SK-MEL-5 (cell line): ENCODE results near the gene FCN1. TPM values are rescaled to one million over a fixed set of nuclear protein-coding genes. Genes with fewer than 3 reads are reported as not detected.
"Not testable (repeated sequence)": the region's sequence is repeated elsewhere in the genome, so short reads cannot be mapped to it uniquely, and the experiment has no call there.

Experiments used
- DNase-seq: peaks from one replicate; pipeline ENCODE4 v3.0.0-alpha.2; 2016; ENCODE audit warnings: low read depth, low spot score
- in situ Hi-C: cut with HindIII; loops from 2 replicates; pipeline ENCODE4 v1.10.0; 2016; ENCODE audit warnings: low sequenced_read_pairs, high pct_unique_total_duplicates, low pct_unique_long_range_greater_than_20kb
- total RNA-seq: library from RNA; depleted of rRNA; stranded (reverse); fragments of >200 nt; shearing (Covaris generic); gene quantifications from 2 replicates; pipeline ENCODE4 v1.2.3, GENCODE V29; 2014

The FCN1 gene
- total RNA-seq, 1 experiment from 2014 or later, result not detected

DNA sequence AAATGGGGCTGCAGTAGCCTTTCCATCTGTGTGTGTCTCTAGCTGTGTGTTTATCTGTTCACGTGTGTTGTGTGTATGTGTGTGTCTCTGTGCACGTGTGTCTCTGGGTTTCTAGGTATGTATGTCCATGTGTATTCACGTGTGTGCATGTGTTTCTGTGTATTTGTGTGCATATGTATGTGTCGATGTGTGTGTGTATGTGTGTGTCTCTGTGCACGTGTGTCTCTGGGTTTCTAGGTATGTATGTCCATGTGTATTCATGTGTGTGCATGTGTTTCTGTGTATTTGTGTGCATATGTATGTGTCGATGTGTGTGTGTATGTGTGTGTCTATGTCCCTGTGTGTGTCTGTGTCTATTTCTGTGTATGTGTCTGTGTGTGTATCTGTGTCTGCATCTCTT, 38.7 kb upstream of the FCN1 start:
- in situ Hi-C loops, DNase-seq: not testable (repeated sequence)

DNA sequence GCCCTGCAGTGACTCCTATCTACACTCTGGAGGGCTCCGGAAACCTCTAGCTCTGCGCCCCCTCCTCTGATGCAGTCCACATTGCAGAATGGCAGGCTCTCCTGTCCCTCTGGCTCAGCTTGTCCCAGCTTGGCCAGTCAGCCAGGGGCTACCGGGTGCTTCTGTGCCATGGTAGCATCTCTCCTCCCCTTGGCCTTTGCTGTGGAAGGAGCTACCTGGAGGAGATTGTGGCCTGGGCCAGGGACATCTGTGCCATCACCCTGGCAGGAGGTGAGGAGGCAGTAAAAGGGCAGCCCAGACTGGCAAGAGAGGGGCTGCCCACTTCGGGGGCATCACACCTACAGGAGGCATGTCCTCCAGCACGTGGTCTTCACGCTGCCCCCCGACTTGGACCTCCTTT, 38.1 kb upstream of the FCN1 start:
- no peak for DNase-seq
- in situ Hi-C loops, result no loop called here

DNA sequence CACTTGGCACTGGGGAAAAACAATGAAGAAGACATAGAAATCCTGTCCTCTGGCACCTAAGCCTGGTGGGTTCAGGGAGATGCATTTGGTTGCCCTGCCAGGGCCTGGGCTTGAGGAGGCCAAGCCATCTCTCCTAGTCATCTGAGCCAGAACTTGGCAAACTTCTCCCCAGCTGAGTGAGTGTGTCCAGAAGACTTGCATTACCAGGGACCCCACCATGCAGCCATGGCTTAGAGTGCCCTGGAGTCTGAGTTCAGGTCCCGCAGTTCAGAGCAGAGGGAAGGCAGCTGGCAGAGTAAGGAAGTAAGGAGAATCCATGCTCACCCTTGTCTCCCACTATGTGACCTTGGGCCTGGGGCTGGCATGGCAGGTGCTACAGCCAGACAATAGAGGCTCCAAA, 37.4 kb upstream of the FCN1 start:
- DNase-seq, result no peak
- in situ Hi-C loops, result no loop called here

DNA sequence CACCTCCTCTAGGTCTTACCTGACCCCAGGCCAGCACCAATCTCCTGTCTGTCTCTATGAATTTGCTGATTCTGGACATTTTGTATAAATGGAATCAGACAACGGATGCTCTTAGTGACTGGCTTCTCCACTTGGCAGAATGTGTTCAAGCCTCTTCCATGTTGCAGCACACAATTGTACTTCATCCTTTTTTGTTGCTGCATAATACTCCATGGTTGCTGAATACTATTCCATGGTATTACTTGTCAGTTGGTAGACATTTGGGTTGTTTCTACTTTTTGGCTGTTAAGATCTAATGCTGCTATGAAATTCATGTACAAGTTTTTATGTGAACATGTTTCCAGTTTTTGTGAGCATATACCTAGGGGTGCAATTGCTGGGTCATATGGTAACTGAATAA, 34.3 kb upstream of the FCN1 start:
- in situ Hi-C loops, result no loop called here
- no peak for DNase-seq

DNA sequence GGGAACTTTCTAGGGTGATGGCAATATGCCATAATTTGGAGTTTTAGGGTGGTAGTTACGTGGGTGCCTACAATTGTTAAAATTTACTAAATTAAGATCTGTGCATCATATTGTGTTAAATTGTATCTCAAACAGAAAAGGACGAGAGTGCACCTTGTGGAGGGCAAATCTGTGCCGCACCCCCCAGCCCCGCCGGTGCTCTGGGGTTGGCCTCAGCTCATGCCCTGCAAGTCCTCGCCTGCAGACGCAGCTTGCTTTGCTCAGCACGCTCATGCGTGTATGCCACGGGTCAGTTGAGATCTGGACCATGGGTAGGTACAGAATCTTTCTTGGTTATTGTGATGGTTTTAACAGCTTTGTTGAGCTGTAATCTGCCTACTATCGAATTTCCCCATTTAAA, 33.7 kb upstream of the FCN1 start:
- DNase-seq, result no peak
- in situ Hi-C loops, result no loop called here

DNA sequence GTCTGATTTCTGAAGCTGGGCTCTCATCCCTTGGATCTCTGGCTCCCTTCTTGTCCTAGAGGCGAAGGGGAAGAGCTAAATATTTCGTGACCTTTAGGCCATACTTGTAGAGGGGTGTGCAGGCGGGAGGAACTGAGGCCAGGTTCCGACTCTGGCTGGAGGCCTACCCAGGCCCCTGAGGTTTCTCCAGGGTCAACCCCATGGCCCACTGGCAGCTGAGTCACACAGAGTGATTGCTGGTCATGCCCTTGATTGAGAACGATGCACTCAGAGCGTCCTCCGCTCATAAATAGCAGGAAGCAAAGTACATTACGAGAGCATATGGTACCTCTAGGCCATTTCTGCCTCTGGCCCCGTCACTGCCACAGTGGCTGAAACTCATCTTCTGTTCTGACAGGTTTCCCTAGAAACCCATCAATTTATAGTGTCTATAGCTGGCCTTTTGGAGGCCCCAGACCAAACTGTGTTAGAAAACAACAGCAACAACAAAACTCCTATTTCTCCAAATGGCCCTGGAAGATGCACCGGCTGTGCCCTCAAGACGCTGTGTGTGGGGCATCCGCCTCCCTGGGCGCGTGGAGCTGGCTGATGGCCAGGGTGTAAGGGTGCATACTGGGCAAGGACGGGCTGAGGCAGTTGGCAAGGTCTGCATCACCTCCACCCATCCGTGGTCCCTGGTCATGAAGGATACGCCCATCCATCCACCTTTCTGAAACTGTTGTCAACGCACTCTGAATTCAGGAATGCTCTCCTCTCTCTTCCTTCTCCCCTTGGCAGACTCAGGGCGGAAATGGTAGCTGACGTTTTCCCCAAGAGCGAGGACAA, 32.9 kb upstream of the FCN1 start:
- DNase-seq, result no peak
- in situ Hi-C loops, result no loop called here

DNA sequence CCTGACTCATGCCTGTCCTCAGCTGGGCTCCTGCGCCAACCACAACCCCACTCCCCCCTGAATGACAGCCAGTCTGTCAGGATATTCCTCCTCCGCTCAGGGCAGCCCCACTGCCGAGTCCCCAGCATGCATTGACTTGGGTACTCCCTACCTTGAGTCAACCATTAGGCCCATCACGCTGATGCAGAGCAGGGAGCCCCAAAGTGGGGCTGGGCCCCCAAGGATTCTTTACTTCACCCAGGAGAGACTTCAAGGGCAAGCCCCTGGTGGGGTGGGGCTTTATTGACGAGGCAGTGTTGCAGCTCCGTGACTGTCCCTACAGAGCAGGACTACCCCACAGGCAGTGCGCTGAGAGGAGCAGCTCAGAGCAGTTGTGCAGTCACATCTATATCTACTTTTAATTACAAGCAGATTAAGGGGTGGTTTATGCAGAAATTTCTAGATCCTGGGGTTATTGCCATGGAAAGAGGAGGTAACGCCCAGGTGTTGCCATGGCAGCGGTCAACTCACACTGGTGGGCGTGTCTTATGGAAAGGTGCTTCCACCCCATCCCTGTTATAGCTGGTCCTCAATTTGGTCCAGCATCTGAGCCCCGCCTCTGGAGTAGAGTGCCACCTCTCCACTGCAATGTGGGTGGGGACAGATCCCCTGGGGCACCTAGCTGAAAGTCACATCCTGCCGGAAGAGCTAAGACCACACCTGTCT, 32.1 kb upstream of the FCN1 start:
- in situ Hi-C loops, result no loop called here
- no peak for DNase-seq

DNA sequence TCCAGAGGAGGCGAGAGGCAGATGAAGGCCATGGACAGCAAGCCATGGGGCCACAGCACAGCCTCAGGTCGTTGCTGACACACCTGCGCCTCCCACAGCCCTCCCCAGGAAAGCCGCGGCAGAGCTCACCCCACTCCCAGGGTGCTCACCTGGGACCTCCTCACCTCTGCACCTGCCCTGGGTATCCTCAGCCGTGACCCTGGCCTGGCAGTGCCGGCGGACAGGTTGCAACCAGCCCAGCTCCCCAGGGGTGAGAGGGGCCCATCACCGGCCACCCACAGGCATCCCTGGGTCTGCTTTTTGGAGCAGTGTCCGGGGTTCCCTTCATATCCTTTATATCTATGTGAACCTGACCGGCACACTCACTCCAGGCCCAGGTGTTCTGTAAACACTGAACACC, 30.4 kb upstream of the FCN1 start:
- no peak for DNase-seq
- in situ Hi-C loops, result no loop called here

DNA sequence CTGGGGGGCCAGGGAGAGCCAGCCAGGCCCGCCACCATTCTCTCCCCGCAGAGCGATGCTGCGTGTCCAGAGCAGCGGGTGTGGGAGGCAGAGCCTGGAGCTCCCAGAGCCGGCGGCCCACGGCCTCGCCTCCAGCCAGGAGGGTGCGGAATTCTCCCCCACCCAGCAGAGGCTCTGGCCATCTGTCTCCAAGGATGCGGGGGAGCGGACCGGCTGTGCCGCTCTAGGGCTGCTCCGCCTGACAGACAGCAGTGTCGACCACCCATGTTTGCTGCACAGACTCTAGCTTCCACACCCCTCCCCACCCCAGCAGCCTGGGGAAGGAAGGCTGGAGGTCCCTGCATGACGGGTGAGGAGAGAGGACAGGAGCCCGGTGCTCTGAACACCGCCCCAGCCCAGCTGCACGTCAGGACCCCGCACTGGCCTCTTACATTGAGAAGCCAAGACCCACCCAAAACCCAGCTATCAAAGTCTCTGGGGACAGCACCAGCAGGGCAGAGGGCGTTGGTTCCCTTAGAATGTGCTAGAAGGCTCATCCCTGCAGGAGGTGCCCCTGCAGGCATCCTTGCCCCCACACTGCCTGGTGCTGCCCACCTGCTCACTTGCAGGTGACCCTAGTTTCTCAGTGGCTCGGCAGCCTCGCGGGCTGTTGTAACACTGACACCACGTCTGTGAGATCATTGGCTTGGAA, 29.7 kb upstream of the FCN1 start:
- no peak for DNase-seq
- in situ Hi-C loops, result no loop called here

DNA sequence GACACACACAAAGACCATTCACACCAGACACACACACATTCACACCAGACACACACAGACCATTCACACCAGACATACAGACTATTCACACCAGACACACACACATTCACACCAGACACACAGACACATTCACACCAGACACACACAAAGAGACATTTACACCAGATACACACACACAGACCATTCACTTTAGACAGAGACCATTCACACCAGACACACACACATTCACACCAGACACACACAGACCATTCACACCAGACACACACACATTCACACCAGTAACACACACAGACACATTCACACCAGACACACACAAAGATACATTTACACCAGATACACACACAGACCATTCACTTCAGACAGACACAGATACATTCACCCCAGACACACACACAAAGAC, 29.0 kb upstream of the FCN1 start:
- in situ Hi-C loops, result no loop called here
- no peak for DNase-seq

DNA sequence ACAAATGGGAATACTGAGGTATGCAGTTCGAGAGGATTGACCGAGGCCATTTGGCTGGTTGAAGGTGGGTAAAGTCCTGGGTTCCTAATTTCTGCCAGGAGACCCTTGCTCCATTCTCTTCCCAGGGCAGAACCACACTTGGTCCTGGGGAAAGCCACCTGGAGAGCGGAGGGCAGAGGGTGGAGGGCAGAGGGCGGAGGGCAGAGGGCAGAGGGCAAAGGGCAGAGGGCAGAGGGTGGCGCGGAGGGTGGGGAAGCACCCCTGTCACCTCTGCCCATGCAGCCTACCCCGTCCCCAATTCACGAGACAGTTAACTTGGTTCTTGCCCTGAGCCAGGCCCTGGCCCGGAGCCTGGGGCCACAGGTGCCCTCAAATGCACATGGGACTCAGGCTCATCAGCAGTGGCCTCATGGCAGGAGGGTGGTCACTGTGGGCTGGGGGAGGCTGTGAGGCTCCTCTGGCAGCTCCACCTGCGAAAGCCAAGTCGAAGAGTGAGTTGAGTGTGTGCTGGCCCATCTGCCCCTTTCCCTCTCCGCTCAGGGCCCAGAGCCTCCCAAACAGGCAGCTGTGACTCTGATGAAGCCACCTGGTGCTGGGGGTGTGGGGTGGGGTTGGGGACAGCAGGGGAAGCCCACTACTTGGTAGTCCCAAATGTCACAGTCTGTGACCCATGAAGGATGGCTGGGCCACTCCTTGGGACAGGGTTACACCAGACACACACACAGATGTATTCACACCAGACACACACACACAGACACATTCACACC, 28.0 kb upstream of the FCN1 start:
- in situ Hi-C loops, result no loop called here
- no peak for DNase-seq

DNA sequence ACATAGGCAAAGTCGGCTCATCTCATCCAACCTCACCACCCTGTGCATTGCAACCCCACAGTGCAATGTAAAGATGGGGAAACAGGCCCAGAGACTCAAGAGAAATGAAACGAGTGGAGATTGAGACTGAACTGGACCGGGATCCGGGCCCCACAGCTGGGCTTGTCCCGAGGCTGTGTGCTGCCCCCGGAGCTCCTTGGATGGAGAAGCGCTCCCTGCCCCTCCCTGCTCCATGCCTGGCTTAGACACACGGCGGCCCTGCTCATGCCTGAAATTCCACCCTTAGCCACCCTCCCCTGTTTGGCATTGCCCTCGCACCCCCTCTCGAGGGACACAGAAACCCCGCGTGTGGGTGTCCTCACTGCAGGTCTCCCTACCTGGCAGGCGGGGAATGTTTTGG, 27.2 kb upstream of the FCN1 start:
- in situ Hi-C loops, result no loop called here
- DNase-seq, result no peak

DNA sequence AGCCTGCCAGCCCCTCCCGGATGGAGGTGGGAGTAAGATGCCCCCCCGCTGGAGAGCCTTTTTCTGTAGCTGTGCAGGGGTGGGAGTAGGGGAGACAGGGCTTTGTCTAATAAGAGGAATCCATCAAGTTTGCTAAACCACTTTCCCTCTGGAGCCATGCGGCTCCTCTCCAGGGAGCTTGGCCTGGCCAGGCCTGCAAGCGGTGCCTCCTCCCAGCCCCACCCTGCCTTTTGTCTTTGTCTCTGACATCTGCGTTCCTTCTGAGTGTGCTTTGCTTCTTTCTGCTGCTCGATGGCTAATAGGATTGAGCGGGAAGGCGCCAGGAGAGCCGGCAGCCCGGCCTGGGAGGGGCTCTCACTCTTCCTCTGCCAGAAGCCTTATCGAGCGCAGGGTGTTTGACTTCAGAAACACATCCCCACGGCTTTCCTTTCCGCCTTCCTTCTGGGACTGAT, 26.7 kb upstream of the FCN1 start:
- in situ Hi-C loops, result no loop called here
- DNase-seq, result no peak

DNA sequence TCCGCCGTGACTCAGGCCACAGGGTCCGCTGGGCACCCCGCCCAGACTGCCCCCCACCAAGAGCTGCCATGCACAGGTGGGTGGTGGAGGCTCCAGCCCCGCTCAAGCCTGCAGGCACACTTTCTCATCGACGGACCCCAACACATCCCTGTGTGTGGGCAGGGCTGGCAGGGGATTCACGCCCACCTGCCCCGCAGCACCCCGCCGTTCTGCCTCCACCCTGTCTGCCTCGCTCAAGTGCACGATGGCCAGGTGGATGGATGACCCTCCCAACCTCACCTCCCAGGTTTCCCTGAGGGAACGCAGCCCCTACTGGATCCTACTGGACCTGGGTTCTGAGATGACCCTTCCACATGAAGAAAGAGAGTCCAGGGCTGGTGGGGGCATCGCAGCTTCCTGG, 26.1 kb upstream of the FCN1 start:
- DNase-seq, result no peak
- in situ Hi-C loops, result no loop called here

DNA sequence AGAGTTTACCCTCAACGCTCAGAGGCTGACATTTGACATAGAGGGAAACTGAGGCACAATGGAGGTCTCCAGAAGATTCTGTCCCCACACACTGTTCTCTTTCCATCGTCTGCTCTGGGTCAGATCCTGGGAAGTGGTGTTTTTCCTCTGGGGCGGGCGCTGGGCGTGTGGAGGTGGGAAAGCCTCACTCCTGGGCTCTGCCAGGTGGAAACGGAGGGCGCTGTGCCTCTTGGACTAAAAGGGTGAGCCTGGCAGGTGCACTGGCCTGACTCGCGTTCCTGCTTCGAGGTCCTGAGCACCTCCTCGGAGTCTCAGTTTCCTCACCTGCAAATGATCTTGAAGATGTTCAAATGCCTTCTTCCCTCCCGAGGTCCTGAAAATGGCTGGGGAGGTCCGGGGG, 25.7 kb upstream of the FCN1 start:
- DNase-seq, result no peak
- in situ Hi-C loops, result no loop called here

DNA sequence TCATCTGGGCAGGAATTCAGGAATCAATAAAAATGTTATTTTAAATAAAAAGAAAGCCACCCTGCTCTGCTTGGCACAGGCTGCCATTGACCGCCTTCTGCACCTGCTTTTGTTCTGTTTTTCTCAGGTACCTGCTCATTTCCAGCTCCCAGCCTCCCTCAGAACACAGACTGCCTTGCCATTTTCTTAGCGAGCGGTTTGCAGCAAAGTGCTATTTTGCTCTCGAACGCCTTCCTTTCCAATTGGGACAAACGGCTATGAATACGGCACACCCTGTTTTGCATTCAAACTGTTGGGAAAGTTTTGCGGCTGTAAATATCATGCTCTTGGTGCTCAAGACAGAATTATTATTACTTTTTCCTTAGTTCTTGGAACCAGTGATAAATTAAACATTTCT, 25.1 kb upstream of the FCN1 start:
- in situ Hi-C loops, result no loop called here
- no peak for DNase-seq

DNA sequence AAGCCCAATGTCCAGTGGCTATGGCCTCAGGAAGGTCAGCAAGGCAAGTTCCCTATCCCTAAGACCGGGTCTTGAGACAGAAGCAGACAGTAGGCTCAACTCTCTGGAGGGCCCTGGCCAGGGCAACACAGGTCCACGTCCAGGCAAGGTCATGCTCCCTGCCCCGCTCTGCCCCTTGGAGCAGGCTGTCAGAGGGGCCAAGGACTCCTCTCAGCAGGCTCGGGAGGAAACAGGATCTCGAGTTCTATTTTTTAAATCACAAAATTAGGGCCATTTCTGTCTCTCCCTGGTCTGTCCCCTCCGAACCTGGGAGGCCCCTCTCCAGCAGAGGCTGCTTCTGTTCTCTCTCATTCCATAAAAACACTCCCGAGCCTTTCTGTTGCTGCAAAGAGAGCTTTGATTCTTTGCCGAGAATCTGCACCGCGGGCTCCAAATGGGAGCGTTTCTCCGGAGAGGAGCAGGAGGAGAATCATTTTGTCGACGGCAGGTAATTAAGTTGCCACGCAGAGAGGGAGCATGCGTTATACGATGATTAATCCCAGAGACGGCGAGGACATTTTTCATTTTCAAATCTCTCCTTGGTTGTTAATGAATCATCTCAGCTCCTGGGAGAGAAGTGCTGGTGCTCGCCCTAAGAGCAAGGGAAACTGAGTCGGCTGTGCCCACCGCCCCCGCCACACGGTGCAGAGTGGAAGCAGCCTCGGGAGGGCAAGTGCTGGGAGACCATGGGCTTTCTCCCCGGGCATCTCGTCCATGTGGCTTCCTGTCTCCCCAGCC, 24.5 kb upstream of the FCN1 start:
- DNase-seq, result no peak
- in situ Hi-C loops, result no loop called here
